Spleen (tissue), 11 donors: Measurements from ENCODE around the gene CTXND1. TPM values are rescaled to one million over a fixed set of nuclear protein-coding genes. Genes with fewer than 3 reads are reported as not detected.

Experiments used
- DNase-seq: peaks from one replicate; pipeline ENCODE4 v3.0.0-alpha.2; 2020
- H3K27ac ChIP-seq, 8 donors: fragments of 200-600 bp; sonication (generic) in 7 of 8; 1 replicate in 4 of 8; 2 replicates in 4 of 8; pipeline versions ENCODE4 v1.5.0 to v1.8.0; 2016 to 2021; ENCODE audit warnings: inconsistent platforms in 4 of 8, mild to moderate bottlenecking in 4 of 8, moderate library complexity in 1 of 8
- H3K27me3 ChIP-seq, 7 donors: fragments of 200-600 bp; sonication (generic) in 6 of 7; replicated peaks in 1 of 7; 1 replicate in 4 of 7; 2 replicates in 3 of 7; pipeline versions ENCODE4 v1.5.0 to v1.8.0; 2016 to 2021; ENCODE audit warnings: inconsistent platforms in 3 of 7, mild to moderate bottlenecking in 1 of 7
- H3K36me3 ChIP-seq, 6 donors: fragments of 200-600 bp; sonication (generic) in 5 of 6; 1 replicate in 4 of 6; 2 replicates in 2 of 6; pipeline versions ENCODE4 v1.5.0 to v1.8.0; 2016 to 2021; ENCODE audit warnings: inconsistent platforms in 2 of 6
- H3K4me1 ChIP-seq, 6 donors: fragments of 200-600 bp; sonication (generic) in 5 of 6; 1 replicate in 3 of 6; 2 replicates in 3 of 6; pipeline versions ENCODE4 v1.5.0 to v1.8.0; 2016 to 2021; ENCODE audit warnings: inconsistent platforms in 3 of 6
- H3K4me3 ChIP-seq, 8 donors: fragments of 200-600 bp; sonication (generic) in 7 of 8; 1 replicate in 4 of 8; 2 replicates in 4 of 8; pipeline versions ENCODE4 v1.5.0 to v1.8.0; 2016 to 2021; ENCODE audit warnings: inconsistent platforms in 4 of 8, mild to moderate bottlenecking in 4 of 8, moderate library complexity in 2 of 8
- H3K9me3 ChIP-seq, 8 donors: fragments of 200-600 bp; sonication (generic) in 7 of 8; 1 replicate in 4 of 8; 2 replicates in 4 of 8; pipeline versions ENCODE4 v1.5.0 to v1.8.0; 2016 to 2021; ENCODE audit warnings: inconsistent platforms in 4 of 8
- CTCF ChIP-seq, 11 experiments: fragments of 200-600 bp in 7 of 11; fragments of 450-650 bp in 4 of 11; sonication (generic) in 4 of 11; IDR thresholded peaks in 8 of 11; conservative IDR thresholded peaks in 3 of 11; 1 replicate in 7 of 11; 2 replicates in 4 of 11; pipeline versions ENCODE4 v1.4.0 to v1.8.0; 2016 to 2021; ENCODE audit warnings: antibody characterized with exemption in 11 of 11, inconsistent platforms in 4 of 11, mild to moderate bottlenecking in 1 of 11
- POLR2A ChIP-seq, 3 donors: fragments of 450-650 bp; IDR thresholded peaks; one replicate each; pipeline ENCODE4 v1.5.1; 2017; ENCODE audit warnings: antibody characterized with exemption in 3 of 3, mild to moderate bottlenecking in 1 of 3
- POLR2AphosphoS5 ChIP-seq, 3 donors: sonication (generic); formaldehyde crosslinking; IDR thresholded peaks; one replicate each; pipeline ENCODE4 v1.5.1; 2017; ENCODE audit warnings: antibody characterized with exemption in 3 of 3
- WGBS, 5 donors: extraction: QIAGEN DNeasy Blood & Tissue Kit in 3 of 5; methylation state at CpG; one replicate each; pipeline versions ENCODE4 v1.1.5 to v1.1.7; 2013 to 2018; 5-methylcytosine and 5-hydroxymethylcytosine counted together
- intact Hi-C: fragments of 100-400 bp; cut with DNase I; formaldehyde crosslinking; loops from one replicate; pipeline ENCODE4 v1.15.0; 2023; ENCODE audit warnings: low total_unique reads
- polyA plus RNA-seq, 3 donors: library from polyadenylated mRNA; stranded (reverse); fragments of 200-250 nt; gene quantifications; one replicate each; pipeline ENCODE4 v1.2.1, GENCODE V29; 2013
- total RNA-seq, 7 donors: library from RNA; depleted of rRNA in 3 of 7; stranded (reverse); fragments of >200 nt in 3 of 7; fragmentation: NEBNext Ultra II Directional in 4 of 7; extraction: Animal tissue kit (Norgen Biotek cat#: 25700) in 4 of 7; gene quantifications; one replicate each; pipeline versions ENCODE4 v1.1.0 to v1.2.1, GENCODE V29; 2016 to 2021
- donor health status: healthy with polysubstance abuse.
- donor health status: DM: no; HTN: no; CAD: no; lungs with moderate emphysema.
- donor health status: DM: no; HTN: no; CAD: no.
- donor health status: Bipolar disorder and iron deficiency.
- donor health status: healthy.
- donor health status: DM: no; HTN: no; CAD: no.
- donor health status: DM: yes; HTN: yes; CAD: no.

Gene CTXND1
- total and polyA plus RNA-seq, 10 donors: 0.20 to 5.2 (median 1.4) TPM

GRCh38 chr15:80185152-80185551 is 66.9 kb downstream of the CTXND1 start:
- Histone ChIP-seq H3K4me1 (no peaks in the 10 kb centered on the region), H3K27me3 (no peaks in the 10 kb centered on the region), H3K27ac (no peak overlapping the region), H3K4me3 (no peak overlapping the region), H3K36me3 (peaks cover 0 to 85% (median 28%) of the 10 kb centered on the region in 6 donors), H3K9me3 (peaks cover 0 to 3% (median 0%) of the 10 kb centered on the region in 8 donors)
- DNase-seq: no peak
- intact Hi-C loops: no loop called here
- 91 to 97% (median 96%) methylated on average over 2 of the region's 2 CpGs for WGBS, 5 donors
- no peak for TF ChIP-seq POLR2A (IDR thresholded peaks at IDR 0.05)

- DNase-seq: no peak
- 82 to 94% (median 92%) methylated on average over 7 of the region's 7 CpGs for WGBS, 5 donors
- Histone ChIP-seq H3K9me3 (peaks cover 0 to 3% (median 0%) of the 10 kb centered on the region in 8 donors), H3K36me3 (peaks cover 0 to 91% (median 29%) of the 10 kb centered on the region in 6 donors), H3K27me3 (no peaks in the 10 kb centered on the region), H3K4me3 (no peak overlapping the region), H3K4me1 (no peaks in the 10 kb centered on the region), H3K27ac (no peak overlapping the region)
- intact Hi-C loops: no loop called here
- TF ChIP-seq POLR2AphosphoS5 (IDR thresholded peaks at IDR 0.05) (no peak), CTCF (IDR thresholded peaks at IDR 0.05 in 8 of 11, conservative IDR thresholded peaks at IDR 0.05 in 3 of 11) (no peak), POLR2A (IDR thresholded peaks at IDR 0.05) (no peak)
These were observed 67.5 kb downstream of the CTXND1 start for GRCh38 chr15:80184554-80184953.

- intact Hi-C loops: no loop called here
- no peak overlapping the region for H3K4me3 ChIP-seq
- no peak for TF ChIP-seq CTCF (IDR thresholded peaks at IDR 0.05 in 8 of 11, conservative IDR thresholded peaks at IDR 0.05 in 3 of 11)
- TF ChIP-seq POLR2A (IDR thresholded peaks at IDR 0.05): no peak
- TF ChIP-seq POLR2AphosphoS5 (IDR thresholded peaks at IDR 0.05): no peak
- DNase-seq: no peak
- peaks cover 0 to 98% (median 29%) of the 10 kb centered on the region in 6 donors for H3K36me3 ChIP-seq
- H3K27ac ChIP-seq: no peak overlapping the region
- H3K4me1 ChIP-seq: no peaks in the 10 kb centered on the region
- WGBS, 5 donors: 85 to 91% (median 88%) methylated on average over 6 of the region's 6 CpGs
- no peaks in the 10 kb centered on the region for H3K27me3 ChIP-seq
- H3K9me3 ChIP-seq: peaks cover 0 to 3% (median 0%) of the 10 kb centered on the region in 8 donors
These were observed 68.1 kb downstream of the CTXND1 start for GRCh38 chr15:80183886-80184285.

GRCh38 chr15:80183306-80183705 is 68.7 kb downstream of the CTXND1 start:
- H3K9me3 ChIP-seq: peaks cover 0 to 3% (median 0%) of the 10 kb centered on the region in 8 donors
- H3K27me3 ChIP-seq: no peaks in the 10 kb centered on the region
- no peak for DNase-seq
- intact Hi-C loops: no loop called here
- H3K4me1 ChIP-seq: no peaks in the 10 kb centered on the region
- TF ChIP-seq POLR2AphosphoS5 (IDR thresholded peaks at IDR 0.05): no peak
- TF ChIP-seq POLR2A (IDR thresholded peaks at IDR 0.05): no peak
- no peak for TF ChIP-seq CTCF (IDR thresholded peaks at IDR 0.05 in 8 of 11, conservative IDR thresholded peaks at IDR 0.05 in 3 of 11)
- no peak overlapping the region for H3K4me3 ChIP-seq
- peaks cover 0 to 100% (median 29%) of the 10 kb centered on the region in 6 donors for H3K36me3 ChIP-seq
- WGBS, 5 donors: 92 to 95% (median 95%) methylated on average over 10 of the region's 10 CpGs
- no peak overlapping the region for H3K27ac ChIP-seq
